ENCODE measurements around the gene TECTB. TPM values are rescaled to one million over a fixed set of nuclear protein-coding genes. Genes with fewer than 3 reads are reported as not detected.

TECTB gene
- total RNA-seq, 2 donors from 2014 or later: not detected

DNA sequence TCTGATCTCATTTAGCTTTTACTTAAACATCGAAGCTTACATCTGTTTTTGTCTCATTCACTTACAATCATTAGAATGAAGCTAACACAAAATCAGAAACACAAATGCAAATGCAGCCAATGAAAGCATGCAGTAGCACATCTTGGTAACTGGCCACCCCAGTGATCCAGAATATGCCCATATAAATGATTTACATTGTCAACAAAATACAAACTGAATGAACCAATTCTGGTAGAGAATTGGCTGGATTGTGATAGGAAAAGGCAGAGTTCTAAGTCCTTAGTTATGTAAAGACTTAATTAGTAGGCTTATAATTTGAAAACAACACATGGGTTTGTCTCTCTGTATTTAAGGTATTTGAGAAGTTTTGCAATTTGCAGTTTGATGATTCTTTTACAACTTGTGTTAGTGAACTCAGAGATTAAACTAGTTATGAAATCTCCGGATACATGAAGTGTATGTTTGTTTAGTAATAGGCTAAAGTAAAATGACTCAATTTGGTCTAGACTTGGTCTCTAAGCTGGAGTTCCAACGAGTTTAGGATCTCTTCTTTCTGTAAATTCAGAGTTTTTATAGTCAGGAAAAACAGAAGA lies 21.2 kb downstream of the TECTB start:
- Mint-ChIP-seq H3K36me3 (no peaks in the 10 kb centered on the region), H3K4me1 (ENCODE audit: low read depth in 2 of 2) (no peaks in the 10 kb centered on the region), H3K27me3 (peaks cover 9 to 27% of the 10 kb centered on the region in 2 donors), H3K27ac (no peak overlapping the region), H3K9me3 (no peaks in the 10 kb centered on the region), H3K4me3 (no peak overlapping the region)
- DNase-seq (ENCODE audit: low spot score): no peak
- ATAC-seq: no peak

GRCh38 chr10:112307358-112308124 lies 24.3 kb downstream of the TECTB start:
- Mint-ChIP-seq H3K4me1 (ENCODE audit: low read depth in 2 of 2) (no peaks in the 10 kb centered on the region), H3K36me3 (no peaks in the 10 kb centered on the region), H3K27me3 (peaks cover 12 to 39% of the 10 kb centered on the region in 2 donors), H3K4me3 (no peak overlapping the region), H3K27ac (no peak overlapping the region), H3K9me3 (no peaks in the 10 kb centered on the region)
- ATAC-seq (peak in 1 of 2 donors; percentile 44), DNase-seq (ENCODE audit: low spot score) (no peak)

- Mint-ChIP-seq H3K27ac (no peak overlapping the region), H3K4me1 (ENCODE audit: low read depth in 2 of 2) (no peaks in the 10 kb centered on the region), H3K9me3 (no peaks in the 10 kb centered on the region), H3K36me3 (no peaks in the 10 kb centered on the region), H3K4me3 (no peak overlapping the region), H3K27me3 (peaks cover 18 to 41% of the 10 kb centered on the region in 2 donors)
- ATAC-seq: no peak
- no peak for DNase-seq (ENCODE audit: low spot score)
Measured at GRCh38 chr10:112308125-112308502, 24.9 kb downstream of the TECTB start.

DNA sequence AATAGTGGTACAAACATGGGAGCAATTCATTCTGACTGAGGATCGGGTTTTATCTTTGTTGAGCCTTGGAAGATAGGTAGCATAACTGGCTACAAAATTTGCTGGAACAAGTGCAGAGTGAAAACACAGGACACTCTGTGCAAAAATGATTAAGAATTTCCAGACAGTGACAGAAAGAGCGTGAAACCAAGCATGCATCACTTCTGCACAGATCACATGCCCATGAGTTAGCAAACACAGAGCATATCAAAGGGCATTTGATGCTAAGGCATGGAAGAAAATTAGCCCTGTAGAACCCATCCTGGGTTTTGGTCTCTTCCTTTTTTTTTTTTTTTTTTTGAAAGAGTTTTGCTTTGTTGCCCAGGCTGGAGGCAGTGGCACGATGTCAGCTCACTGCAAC lies 28.3 kb downstream of the TECTB start:
- no peaks in the 10 kb centered on the region for H3K9me3 Mint-ChIP-seq
- H3K27ac Mint-ChIP-seq: no peak overlapping the region
- H3K27me3 Mint-ChIP-seq: peaks cover 18 to 36% of the 10 kb centered on the region in 2 donors
- H3K36me3 Mint-ChIP-seq: no peaks in the 10 kb centered on the region
- ATAC-seq (no peak), DNase-seq (ENCODE audit: low spot score) (no peak)
- H3K4me1 Mint-ChIP-seq (ENCODE audit: low read depth in 2 of 2): no peaks in the 10 kb centered on the region
- no peak overlapping the region for H3K4me3 Mint-ChIP-seq

DNA sequence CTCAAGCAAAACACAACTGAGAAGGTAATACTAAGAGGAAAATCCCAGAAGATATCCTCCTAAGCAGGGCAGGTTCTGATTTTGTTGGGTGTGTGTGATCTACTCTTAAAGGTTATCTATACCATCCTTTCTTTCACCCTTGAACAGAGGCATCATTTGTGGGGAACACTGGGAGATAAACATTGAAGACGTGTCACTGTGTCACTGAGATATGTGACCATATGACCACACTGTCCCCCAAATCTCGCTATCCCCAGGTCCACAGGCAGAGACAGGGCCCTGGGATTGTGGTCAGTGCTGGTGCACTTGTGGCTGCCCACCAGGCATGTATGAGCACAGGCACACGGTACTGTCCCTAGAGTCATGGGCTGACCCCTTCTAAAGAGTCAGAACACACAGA lies 30.0 kb downstream of the TECTB start:
- Mint-ChIP-seq H3K27me3 (peaks cover 20 to 36% of the 10 kb centered on the region in 2 donors), H3K36me3 (no peaks in the 10 kb centered on the region)

DNA sequence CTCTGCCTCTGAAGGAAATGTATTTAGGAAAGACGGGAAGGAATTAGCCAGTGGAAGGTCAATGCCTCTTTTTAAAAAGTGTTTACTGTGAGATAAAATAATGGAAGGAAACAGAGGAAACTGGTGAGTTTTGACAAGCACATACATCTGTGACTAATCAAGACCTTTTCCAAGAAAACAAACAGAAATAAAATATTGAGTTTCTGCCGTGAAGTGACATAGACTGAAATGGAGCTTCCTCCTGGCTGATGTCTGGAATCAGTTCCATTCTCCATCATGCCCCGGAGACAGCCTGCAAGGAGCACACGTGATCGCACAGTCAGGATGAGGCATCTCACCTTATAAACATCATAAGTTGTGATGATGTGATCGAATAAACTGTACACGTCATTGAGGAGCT lies 30.7 kb downstream of the TECTB start:
- Mint-ChIP-seq H3K4me3 (no peak overlapping the region), H3K36me3 (no peaks in the 10 kb centered on the region), H3K27ac (no peak overlapping the region), H3K9me3 (no peaks in the 10 kb centered on the region), H3K4me1 (ENCODE audit: low read depth in 2 of 2) (no peaks in the 10 kb centered on the region), H3K27me3 (peaks cover 23 to 43% of the 10 kb centered on the region in 2 donors)
- ATAC-seq (no peak), DNase-seq (ENCODE audit: low spot score) (no peak)

More for the DNA sequence above, 30.0 kb downstream of the TECTB start:
- DNase-seq (ENCODE audit: low spot score): no peak
- Mint-ChIP-seq H3K9me3 (no peaks in the 10 kb centered on the region), H3K4me1 (ENCODE audit: low read depth in 2 of 2) (no peaks in the 10 kb centered on the region), H3K4me3 (no peak overlapping the region), H3K27ac (no peak overlapping the region)
- ATAC-seq: no peak

DNA sequence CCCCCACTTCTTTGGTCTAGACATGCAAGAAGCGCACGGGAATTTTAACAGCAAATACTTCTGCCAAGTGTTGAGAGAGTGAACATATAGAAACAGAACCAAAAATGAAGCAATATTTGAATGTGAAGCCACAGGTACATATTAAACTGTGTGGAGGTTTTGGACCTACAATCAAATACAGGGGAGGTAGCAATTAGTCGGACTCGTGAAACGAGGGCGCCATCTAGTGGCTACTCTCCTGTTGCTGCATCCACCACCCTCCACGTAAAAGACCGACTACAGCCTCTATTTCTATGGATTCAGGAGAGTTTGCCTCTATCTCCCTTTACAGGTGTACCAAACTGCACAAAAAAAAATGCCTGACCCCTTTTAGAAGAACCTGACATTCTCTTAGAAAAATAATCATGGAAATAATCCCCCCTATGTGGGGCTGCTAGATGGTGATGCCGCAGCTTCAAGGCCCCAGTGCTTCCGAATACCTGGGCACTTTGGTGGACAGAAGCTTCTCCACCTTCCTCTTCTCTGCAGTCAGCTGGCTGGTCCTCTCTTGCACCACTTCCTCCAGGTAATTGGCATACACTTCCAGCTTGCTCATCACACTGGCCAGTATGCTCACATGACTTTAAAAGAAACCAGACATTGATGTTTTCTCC lies 31.7 kb downstream of the TECTB start:
- peaks cover 25 to 53% of the 10 kb centered on the region in 2 donors for H3K27me3 Mint-ChIP-seq
- no peak overlapping the region for H3K27ac Mint-ChIP-seq
- peak; percentile 76 to 77 for ATAC-seq
- peak; percentile 73 for DNase-seq (ENCODE audit: low spot score)
- no peak overlapping the region for H3K4me3 Mint-ChIP-seq
- H3K4me1 Mint-ChIP-seq (ENCODE audit: low read depth in 2 of 2): no peaks in the 10 kb centered on the region
- H3K9me3 Mint-ChIP-seq: no peaks in the 10 kb centered on the region
- H3K36me3 Mint-ChIP-seq: no peaks in the 10 kb centered on the region

DNA sequence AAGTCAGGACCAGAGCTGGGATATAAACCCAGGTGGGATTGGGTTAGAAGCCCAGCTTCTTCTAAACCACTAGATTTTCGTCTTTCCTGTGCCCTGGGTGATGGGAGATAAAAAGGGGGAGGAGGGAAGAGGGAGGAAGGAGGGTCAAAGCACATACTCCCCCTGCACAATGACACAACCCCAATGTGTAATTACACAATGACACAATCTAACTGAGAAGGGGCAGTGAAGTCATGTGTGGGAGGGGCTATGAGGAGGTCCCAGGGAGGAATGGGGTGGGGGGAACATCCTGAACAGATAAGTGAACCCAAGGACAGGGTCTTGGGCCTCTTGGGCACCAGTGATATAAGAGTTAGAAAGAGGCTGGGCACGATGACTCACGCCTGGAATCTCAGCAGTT lies 44.5 kb downstream of the TECTB start:
- H3K27ac Mint-ChIP-seq: no peak overlapping the region
- H3K4me3 Mint-ChIP-seq: no peak overlapping the region
- H3K27me3 Mint-ChIP-seq: peaks cover 14 to 32% of the 10 kb centered on the region in 2 donors
- H3K36me3 Mint-ChIP-seq: no peaks in the 10 kb centered on the region
- no peak for DNase-seq (ENCODE audit: low spot score)
- ATAC-seq: no peak
- H3K4me1 Mint-ChIP-seq (ENCODE audit: low read depth in 2 of 2): no peaks in the 10 kb centered on the region
- no peaks in the 10 kb centered on the region for H3K9me3 Mint-ChIP-seq

GRCh38 chr10:112330162-112330561 lies 47.0 kb downstream of the TECTB start:
- no peak for ATAC-seq
- H3K27ac Mint-ChIP-seq: no peak overlapping the region

DNA sequence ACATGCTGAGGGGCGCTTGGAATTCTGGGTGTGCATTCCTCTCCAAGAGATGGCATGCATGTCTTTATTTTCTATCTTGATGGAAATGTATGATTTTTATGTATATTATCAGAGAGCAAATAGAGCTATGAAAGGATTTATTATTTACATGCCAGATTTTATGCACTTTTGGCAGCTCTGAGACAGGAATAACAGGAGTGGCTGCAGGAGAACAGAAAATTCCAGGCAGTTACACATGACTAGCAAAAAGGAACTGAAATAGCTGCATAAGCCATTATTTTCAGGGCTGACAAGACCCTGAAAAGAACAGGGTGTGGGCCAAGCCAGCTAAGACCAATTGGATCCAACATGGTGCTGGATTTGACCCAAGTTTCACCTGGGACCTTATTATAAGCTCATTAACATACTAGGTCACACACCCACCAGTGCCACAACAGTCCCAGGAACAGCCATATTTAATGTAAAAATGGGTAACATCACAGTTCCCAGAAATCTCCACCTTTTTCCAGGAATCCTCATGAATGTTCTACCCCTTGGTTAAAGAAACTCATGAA lies 47.5 kb downstream of the TECTB start:
- DNase-seq (ENCODE audit: low spot score): no peak
- H3K4me3 Mint-ChIP-seq: no peak overlapping the region
- peaks cover 0 to under 1% of the 10 kb centered on the region in 2 donors for H3K4me1 Mint-ChIP-seq (ENCODE audit: low read depth in 2 of 2)
- no peak for ATAC-seq
- H3K27ac Mint-ChIP-seq: no peak overlapping the region
- no peaks in the 10 kb centered on the region for H3K36me3 Mint-ChIP-seq
- peaks cover 9 to 38% of the 10 kb centered on the region in 2 donors for H3K27me3 Mint-ChIP-seq
- H3K9me3 Mint-ChIP-seq: no peaks in the 10 kb centered on the region

More at GRCh38 chr10:112330162-112330561, 47.0 kb downstream of the TECTB start:
- no peak for DNase-seq (ENCODE audit: low spot score)
- Mint-ChIP-seq H3K4me3 (no peak overlapping the region), H3K4me1 (ENCODE audit: low read depth in 2 of 2) (no peaks in the 10 kb centered on the region), H3K9me3 (no peaks in the 10 kb centered on the region), H3K36me3 (no peaks in the 10 kb centered on the region), H3K27me3 (peaks cover 13 to 37% of the 10 kb centered on the region in 2 donors)

DNA sequence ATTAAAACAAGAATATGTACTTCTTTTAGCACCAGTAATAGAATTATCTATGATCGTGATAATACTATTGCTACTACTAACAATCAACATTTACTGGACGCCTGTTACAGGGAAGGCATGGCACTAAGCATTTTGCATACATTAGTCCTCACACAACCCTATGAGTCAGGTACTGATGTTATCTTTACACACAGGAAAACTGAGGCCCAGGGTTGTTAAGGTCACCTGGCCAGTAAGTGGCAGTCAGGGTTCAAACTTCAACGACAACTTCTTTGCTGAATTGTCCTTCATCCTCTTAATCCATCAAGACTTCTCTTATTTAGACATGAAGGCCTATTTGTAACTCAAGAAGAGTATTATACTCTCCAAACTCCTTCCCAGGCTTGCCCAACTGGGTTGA lies 48.8 kb downstream of the TECTB start:
- no peak for ATAC-seq
- no peak for DNase-seq (ENCODE audit: low spot score)
- H3K4me3 Mint-ChIP-seq: no peak overlapping the region
- no peak overlapping the region for H3K27ac Mint-ChIP-seq
- H3K9me3 Mint-ChIP-seq: no peaks in the 10 kb centered on the region
- H3K4me1 Mint-ChIP-seq (ENCODE audit: low read depth in 2 of 2): peaks cover 2 to 4% of the 10 kb centered on the region in 2 donors
- H3K36me3 Mint-ChIP-seq: no peaks in the 10 kb centered on the region
- H3K27me3 Mint-ChIP-seq: peaks cover 13 to 34% of the 10 kb centered on the region in 2 donors

GRCh38 chr10:112332509-112333228 lies 49.5 kb downstream of the TECTB start:
- no peak for DNase-seq (ENCODE audit: low spot score)

DNA sequence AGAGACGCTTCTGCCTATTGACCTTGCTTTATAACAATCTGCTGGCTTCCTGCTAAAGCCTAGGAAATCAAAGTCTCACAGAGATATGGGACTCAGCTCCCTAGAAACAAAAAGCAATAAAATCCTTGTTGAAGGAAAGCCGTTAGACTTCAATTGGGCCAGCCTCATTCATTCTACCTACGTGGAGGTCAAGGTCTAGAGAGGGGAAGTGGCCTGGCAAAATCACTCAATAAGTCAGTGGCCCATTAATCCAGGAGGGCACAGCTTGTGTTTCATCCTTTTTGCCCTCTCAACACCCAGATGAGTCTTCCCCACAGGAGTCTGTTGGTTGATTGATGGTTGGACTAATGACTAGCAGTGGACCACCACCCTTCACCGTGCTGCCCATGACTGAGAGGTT lies 50.3 kb downstream of the TECTB start:
- Mint-ChIP-seq H3K9me3 (no peaks in the 10 kb centered on the region), H3K36me3 (no peaks in the 10 kb centered on the region), H3K27ac (no peak overlapping the region), H3K4me3 (no peak overlapping the region), H3K27me3 (peaks cover 15 to 31% of the 10 kb centered on the region in 2 donors), H3K4me1 (ENCODE audit: low read depth in 2 of 2) (peaks cover 2 to 4% of the 10 kb centered on the region in 2 donors)
- DNase-seq (ENCODE audit: low spot score) (no peak), ATAC-seq (no peak)

More at GRCh38 chr10:112332509-112333228, 49.5 kb downstream of the TECTB start:
- no peak for ATAC-seq
- Mint-ChIP-seq H3K4me1 (ENCODE audit: low read depth in 2 of 2) (peaks cover 2 to 4% of the 10 kb centered on the region in 2 donors), H3K27ac (no peak overlapping the region), H3K4me3 (no peak overlapping the region), H3K36me3 (no peaks in the 10 kb centered on the region), H3K27me3 (peaks cover 15 to 33% of the 10 kb centered on the region in 2 donors), H3K9me3 (no peaks in the 10 kb centered on the region)
